GM12864 (cell line): Measurements from ENCODE around the gene RASSF1.

Source experiments
- DNase-seq: peaks from one replicate; pipeline ENCODE4 v3.0.0-alpha.2; 2011; ENCODE audit warnings: low read depth
- H3K4me3 ChIP-seq: 2 replicates; pipeline ENCODE4 v1.5.1; 2011; ENCODE audit warnings: mild to moderate bottlenecking, low read depth, low read length, control low read depth
- CTCF ChIP-seq: IDR thresholded peaks from 2 replicates; pipeline ENCODE4 v1.5.1; 2011; ENCODE audit warnings: low read depth, mild to moderate bottlenecking, moderate library complexity, low read length, control low read depth, inconsistent platforms; ENCODE audit errors: missing control alignments

RASSF1 gene

GRCh38 chr3:50294492-50295403, 45.9 kb downstream of the RASSF1 start:
- H3K4me3 ChIP-seq, result no peak overlapping the region
- TF ChIP-seq CTCF, result no peak
- DNase-seq, result no peak

- no peak overlapping the region for H3K4me3 ChIP-seq
- TF ChIP-seq CTCF, result no peak
These were observed 46.5 kb downstream of the RASSF1 start for GRCh38 chr3:50294089-50294488.

GRCh38 chr3:50293079-50293801, 47.4 kb downstream of the RASSF1 start:
- peak overlapping the region; percentile 91; the same call in 1 of the 2 replicates for H3K4me3 ChIP-seq
- TF ChIP-seq CTCF, result no peak

More at GRCh38 chr3:50294089-50294488, 46.5 kb downstream of the RASSF1 start:
- no peak for DNase-seq

GRCh38 chr3:50292159-50293078, 48.2 kb downstream of the RASSF1 start, which contains the start of gene IFRD2:
IFRD2 (minus strand) TSS chr3:50292429; CDS start chr3:50292274, 155 bp downstream.
- H3K4me3 ChIP-seq, result peak within 1 kb of the TSS; percentile 91
- no peak for TF ChIP-seq CTCF
- DNase-seq, result peak; percentile 93

More at GRCh38 chr3:50293079-50293801, 47.4 kb downstream of the RASSF1 start:
- DNase-seq, result no peak

GRCh38 chr3:50290161-50290641, 50.4 kb downstream of the RASSF1 start:
- TF ChIP-seq CTCF, result no peak
- no peak overlapping the region for H3K4me3 ChIP-seq

GRCh38 chr3:50289130-50289529, 51.5 kb downstream of the RASSF1 start:
- DNase-seq, result no peak
- TF ChIP-seq CTCF, result no peak
- H3K4me3 ChIP-seq, result no peak overlapping the region

More at GRCh38 chr3:50290161-50290641, 50.4 kb downstream of the RASSF1 start:
- no peak for DNase-seq
